ENCODE results near the gene KLHL21. TPM values are rescaled to one million over a fixed set of nuclear protein-coding genes. Genes with fewer than 3 reads are reported as not detected.
A peak's percentile ranks its signal among the peaks of the same experiment; 100 is the strongest.

KLHL21 gene
- total RNA-seq, 1 donor from 2014 or later, result 15.9 TPM

DNA sequence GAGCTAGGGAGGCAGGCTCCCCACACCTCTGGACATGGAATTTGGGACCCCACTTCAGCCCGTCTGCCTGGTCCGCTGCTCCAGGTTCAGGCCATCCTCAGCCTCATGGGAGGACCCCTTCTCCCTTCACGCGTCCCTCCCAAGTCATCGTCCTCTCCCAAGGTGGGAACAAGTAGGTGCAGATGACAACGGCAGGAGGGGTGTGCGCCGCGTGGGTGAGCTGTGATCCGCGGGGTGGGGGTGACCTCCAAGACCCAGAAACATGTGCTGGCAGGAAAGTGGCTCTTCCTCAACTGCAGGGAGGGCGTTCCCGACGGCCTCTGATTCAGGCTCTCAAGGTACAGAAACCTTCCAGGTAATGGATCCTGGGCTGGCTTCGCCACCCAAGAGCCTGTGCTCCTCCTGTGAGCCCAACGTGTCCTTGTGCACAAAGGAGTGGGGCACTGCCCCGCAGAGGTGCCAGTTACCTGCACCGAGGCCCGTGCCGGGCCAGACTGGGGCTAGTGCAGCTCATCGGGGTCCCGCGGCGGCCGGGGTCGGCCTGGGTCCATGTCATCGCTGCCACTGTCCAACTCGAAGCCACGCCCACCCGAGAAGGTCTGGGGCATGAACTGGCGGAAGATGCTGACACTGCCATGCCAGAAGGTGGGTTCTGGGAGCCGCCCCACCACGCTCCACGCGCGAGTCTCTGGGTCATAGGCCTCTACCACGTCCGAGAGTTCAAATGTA lies 9.6 kb downstream of the KLHL21 start:
- ChIA-PET CTCF (no interaction called here), POLR2A (no interaction called here)
- DNase-seq (no peak), ATAC-seq (ENCODE audit: low read depth) (no peak)
- no peaks in the 10 kb centered on the region for H3K27me3 Mint-ChIP-seq
- no peak overlapping the region for H3K4me3 Mint-ChIP-seq
- H3K4me1 Mint-ChIP-seq, result peaks cover 8% of the 10 kb centered on the region
- H3K9me3 Mint-ChIP-seq, result no peaks in the 10 kb centered on the region
- TF ChIP-seq, protein P1, sequence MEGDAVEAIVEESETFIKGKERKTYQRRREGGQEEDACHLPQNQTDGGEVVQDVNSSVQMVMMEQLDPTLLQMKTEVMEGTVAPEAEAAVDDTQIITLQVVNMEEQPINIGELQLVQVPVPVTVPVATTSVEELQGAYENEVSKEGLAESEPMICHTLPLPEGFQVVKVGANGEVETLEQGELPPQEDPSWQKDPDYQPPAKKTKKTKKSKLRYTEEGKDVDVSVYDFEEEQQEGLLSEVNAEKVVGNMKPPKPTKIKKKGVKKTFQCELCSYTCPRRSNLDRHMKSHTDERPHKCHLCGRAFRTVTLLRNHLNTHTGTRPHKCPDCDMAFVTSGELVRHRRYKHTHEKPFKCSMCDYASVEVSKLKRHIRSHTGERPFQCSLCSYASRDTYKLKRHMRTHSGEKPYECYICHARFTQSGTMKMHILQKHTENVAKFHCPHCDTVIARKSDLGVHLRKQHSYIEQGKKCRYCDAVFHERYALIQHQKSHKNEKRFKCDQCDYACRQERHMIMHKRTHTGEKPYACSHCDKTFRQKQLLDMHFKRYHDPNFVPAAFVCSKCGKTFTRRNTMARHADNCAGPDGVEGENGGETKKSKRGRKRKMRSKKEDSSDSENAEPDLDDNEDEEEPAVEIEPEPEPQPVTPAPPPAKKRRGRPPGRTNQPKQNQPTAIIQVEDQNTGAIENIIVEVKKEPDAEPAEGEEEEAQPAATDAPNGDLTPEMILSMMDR (IDR thresholded peaks at IDR 0.05), result no peak
- peaks cover 75% of the 10 kb centered on the region for H3K36me3 Mint-ChIP-seq (ENCODE audit: low read depth)
- no peak overlapping the region for H3K27ac Mint-ChIP-seq
- intact Hi-C loops (cut with micrococcal nuclease), result no loop called here

DNA sequence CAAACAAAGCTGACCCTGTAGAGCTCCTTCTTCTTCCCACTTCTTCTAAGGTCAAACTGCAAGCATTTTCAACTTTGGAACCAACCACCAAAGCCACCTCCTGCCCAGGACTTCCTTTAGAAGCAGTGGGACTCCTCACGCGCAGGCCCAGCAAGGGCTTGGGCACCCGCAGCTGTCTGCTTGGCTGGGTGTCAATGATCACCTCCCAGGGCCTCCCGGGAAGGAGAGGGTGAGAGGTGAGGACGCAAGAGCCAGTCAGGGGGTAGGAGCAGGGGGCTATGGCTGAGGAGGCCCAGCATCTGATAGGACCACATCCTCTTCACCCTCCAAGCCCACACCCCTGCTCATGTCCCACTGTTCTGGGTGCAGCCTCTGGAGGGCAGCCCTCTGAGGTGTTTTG lies 10.2 kb downstream of the KLHL21 start:
- POLR2A ChIA-PET, result no interaction called here
- H3K9me3 Mint-ChIP-seq, result no peaks in the 10 kb centered on the region
- no peak overlapping the region for H3K27ac Mint-ChIP-seq
- H3K4me1 Mint-ChIP-seq, result peaks cover 9% of the 10 kb centered on the region
- peaks cover 74% of the 10 kb centered on the region for H3K36me3 Mint-ChIP-seq (ENCODE audit: low read depth)
- TF ChIP-seq, protein P1 (IDR thresholded peaks at IDR 0.05), result no peak
- ATAC-seq (ENCODE audit: low read depth) (no peak), DNase-seq (no peak)
- intact Hi-C loops (cut with micrococcal nuclease), result no loop called here
- H3K4me3 Mint-ChIP-seq, result no peak overlapping the region
- CTCF ChIA-PET, result no interaction called here
- H3K27me3 Mint-ChIP-seq, result no peaks in the 10 kb centered on the region

DNA sequence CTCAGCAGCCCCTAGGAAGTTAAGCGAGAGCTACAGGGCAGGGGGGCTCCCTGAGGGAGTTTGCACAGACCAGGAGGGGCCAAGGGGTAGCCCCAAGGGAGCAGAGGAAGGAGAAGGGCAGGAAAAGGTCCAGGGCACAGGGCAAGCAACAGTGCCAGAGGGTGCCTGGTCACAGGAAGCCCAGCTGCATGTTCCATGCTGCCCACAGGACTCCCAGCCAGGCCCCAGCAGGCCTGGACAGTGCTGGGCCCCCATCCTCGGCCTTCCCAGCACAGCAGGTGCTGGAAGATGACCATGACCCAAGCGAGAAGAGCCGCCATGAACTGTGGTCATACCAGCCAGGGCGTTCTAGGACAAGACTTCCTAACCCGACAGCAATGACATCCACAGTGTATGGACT lies 11.0 kb downstream of the KLHL21 start:
- Mint-ChIP-seq H3K36me3 (ENCODE audit: low read depth) (peaks cover 70% of the 10 kb centered on the region), H3K27me3 (no peaks in the 10 kb centered on the region), H3K4me3 (no peak overlapping the region), H3K9me3 (no peaks in the 10 kb centered on the region), H3K4me1 (peaks cover 14% of the 10 kb centered on the region), H3K27ac (no peak overlapping the region)
- intact Hi-C loops (cut with micrococcal nuclease), result no loop called here
- TF ChIP-seq, protein P1 (IDR thresholded peaks at IDR 0.05), result no peak
- ChIA-PET POLR2A (interaction anchor here (1.6 kb wide), 1 partner anchor 11 kb away, joined by 7 read pairs; the partner anchor contains the start of gene ZBTB48), CTCF (no interaction called here)
- ATAC-seq (ENCODE audit: low read depth) (no peak), DNase-seq (no peak)

DNA sequence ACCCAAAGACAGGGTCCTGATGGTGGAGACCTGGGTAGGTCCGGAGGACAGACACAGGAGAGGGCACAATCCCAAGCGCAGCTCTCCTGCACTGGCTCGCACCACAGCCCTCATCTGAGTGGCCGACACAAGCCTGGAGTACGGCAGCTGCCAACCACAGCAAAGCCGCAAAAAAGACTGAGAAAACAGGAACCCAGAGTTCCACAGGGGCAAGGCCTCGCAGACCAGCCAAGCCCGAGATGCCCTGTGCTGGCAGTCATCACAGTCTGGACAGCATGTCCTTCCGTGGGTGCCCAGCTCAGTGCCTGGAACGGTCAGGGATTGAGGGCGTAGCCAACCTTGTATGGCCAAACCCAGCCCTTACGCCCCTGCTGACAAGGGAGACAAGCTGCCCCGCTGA lies 11.4 kb downstream of the KLHL21 start:
- Mint-ChIP-seq H3K36me3 (ENCODE audit: low read depth) (peaks cover 67% of the 10 kb centered on the region), H3K27me3 (no peaks in the 10 kb centered on the region), H3K27ac (no peak overlapping the region), H3K9me3 (no peaks in the 10 kb centered on the region), H3K4me1 (peaks cover 13% of the 10 kb centered on the region), H3K4me3 (no peak overlapping the region)
- DNase-seq (no peak), ATAC-seq (ENCODE audit: low read depth) (peak; percentile 40)
- TF ChIP-seq, protein P1 (IDR thresholded peaks at IDR 0.05), result no peak
- intact Hi-C loops (cut with micrococcal nuclease), result no loop called here
- ChIA-PET POLR2A (interaction anchor here (1.6 kb wide), 1 partner anchor 11 kb away, joined by 7 read pairs; the partner anchor contains the start of gene ZBTB48), CTCF (no interaction called here)

DNA sequence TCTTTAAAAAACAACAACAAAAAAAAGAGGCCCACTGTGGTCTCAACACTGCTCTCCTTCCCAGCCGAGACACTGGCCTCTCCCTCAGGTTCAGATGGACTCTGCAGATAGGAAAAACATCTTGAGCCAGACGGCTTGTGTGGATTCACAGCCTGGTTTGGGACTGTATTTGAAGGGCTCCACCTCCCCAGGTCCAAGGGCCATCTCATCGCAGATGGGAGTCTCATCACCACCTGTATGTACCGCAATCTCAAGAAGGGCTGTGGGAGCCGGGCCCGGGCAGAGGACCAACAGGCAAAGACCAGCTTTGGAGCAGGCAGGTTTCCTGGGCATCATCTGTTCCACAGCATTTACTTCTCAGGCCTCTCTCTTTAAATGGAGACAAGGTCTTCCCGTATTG lies 12.6 kb downstream of the KLHL21 start:
- Mint-ChIP-seq H3K9me3 (no peaks in the 10 kb centered on the region), H3K27ac (no peak overlapping the region), H3K4me1 (peaks cover 12% of the 10 kb centered on the region), H3K27me3 (no peaks in the 10 kb centered on the region), H3K4me3 (no peak overlapping the region), H3K36me3 (ENCODE audit: low read depth) (peaks cover 56% of the 10 kb centered on the region)
- CTCF ChIA-PET, result no interaction called here
- TF ChIP-seq, protein P1 (IDR thresholded peaks at IDR 0.05), result no peak
- intact Hi-C loops (cut with micrococcal nuclease), result no loop called here
- no peak for ATAC-seq (ENCODE audit: low read depth)
- no peak for DNase-seq
- POLR2A ChIA-PET, result interaction anchor here (1.4 to 1.6 kb wide), 2 partner anchors 10 to 11 kb away, joined by 3 to 7 read pairs; partner anchors contain the start of gene ZBTB48
